K562 (cell line): ENCODE results near the gene SLC35G3. TPM values are rescaled to one million over a fixed set of nuclear protein-coding genes. Genes with fewer than 3 reads are reported as not detected.

ENCODE experiments used
- ATAC-seq: fragments of 200-7000 bp; cut with Tn5 transposase; 3 replicates; pipeline ENCODE4 v1.9.1; 2020; ENCODE audit warnings: moderate library complexity
- BruUV-seq: library from RNA; stranded (reverse); fragments of 400-500 nt; replicated peaks from 2 replicates; lab custom pipeline; 2021; lab: Mats Ljungman, UMichigan
- CTCF ChIA-PET: fragments of 300-600 bp; formaldehyde crosslinking; extraction: SDS; loops from one replicate; lab custom pipeline; 2021; ENCODE audit warnings: low intra/inter-chr PET ratio; lab: Yijun Ruan, JAX
- POLR2A ChIA-PET: fragments of 300-600, 350-650 bp; sonication (Branson Sonifier 250); formaldehyde crosslinking; extraction: SDS; loops from one replicate; lab custom pipeline; 2021; ENCODE audit warnings: antibody characterized with exemption, inconsistent platforms; lab: Yijun Ruan, JAX
- DNase-seq, 4 experiments: peaks; one replicate each; pipeline versions ENCODE4 v3.0.0 to v3.0.0-alpha.2; 2011 to 2018; ENCODE audit warnings: low spot score in 3 of 4, mixed read lengths in 3 of 4; ENCODE audit errors: extremely low read depth in 1 of 4
- FAIRE-seq: peaks from 2 replicates; lab custom pipeline; 2011; peaks lifted over from hg19 to GRCh38; lab: Jason Lieb, UNC
- H2AFZ ChIP-seq: 2 replicates; pipeline ENCODE4 v1.6.0; 2011; ENCODE audit warnings: low read depth, low read length, control low read depth, inconsistent platforms
- H3K27ac ChIP-seq: fragments of 200-600 bp; 3 replicates; pipeline ENCODE4 v1.8.0; 2011; ENCODE audit warnings: low read depth, mild to moderate bottlenecking, control low read depth, inconsistent platforms, low read length, moderate library complexity, mixed read lengths; ENCODE audit errors: extremely low read depth
- H3K27me3 ChIP-seq, 2 experiments: fragments of 300-600 bp in 1 of 2; 2 replicates in 1 of 2; 3 replicates in 1 of 2; pipeline versions ENCODE4 v1.6.0 to v1.8.0; 2011; ENCODE audit warnings: inconsistent platforms in 2 of 2, low read length in 2 of 2, mild to moderate bottlenecking in 1 of 2, mixed read lengths in 1 of 2, moderate library complexity in 1 of 2; ENCODE audit not compliant: control insufficient read depth in 2 of 2, insufficient read depth in 2 of 2
- H3K36me3 ChIP-seq: fragments of 300-600 bp; 3 replicates; pipeline ENCODE4 v1.8.0; 2011; ENCODE audit warnings: mild to moderate bottlenecking, low read length, inconsistent platforms; ENCODE audit not compliant: control insufficient read depth, insufficient read depth
- H3K4me1 ChIP-seq, 2 experiments: fragments of 200-600 bp in 1 of 2; replicated peaks in 1 of 2; 2 replicates in 1 of 2; 3 replicates in 1 of 2; pipeline versions ENCODE4 v1.5.1 to v1.8.0; 2011; ENCODE audit warnings: inconsistent platforms in 2 of 2, low read length in 2 of 2, mild to moderate bottlenecking in 1 of 2, mixed read lengths in 1 of 2, moderate library complexity in 1 of 2; ENCODE audit not compliant: control insufficient read depth in 2 of 2, insufficient read depth in 2 of 2
- H3K4me2 ChIP-seq: 2 replicates; pipeline ENCODE4 v1.6.1; 2011; ENCODE audit warnings: low read length, control low read depth, inconsistent platforms, mixed read lengths; ENCODE audit not compliant: insufficient read depth
- H3K4me3 ChIP-seq: fragments of 200-600 bp; sonication (generic), shearing (Covaris generic); 2 replicates; pipeline ENCODE4 v1.5.1; 2016; ENCODE audit warnings: control low read depth, inconsistent platforms
- H3K79me2 ChIP-seq: fragments of 200-600 bp; 3 replicates; pipeline ENCODE4 v1.8.0; 2011; ENCODE audit warnings: low read length, inconsistent platforms; ENCODE audit not compliant: control insufficient read depth, insufficient read depth
- H3K9ac ChIP-seq, 2 experiments: 2 replicates each; pipeline versions ENCODE4 v1.6.0 to v1.6.1; 2011; ENCODE audit warnings: low read depth in 2 of 2, low read length in 2 of 2, control low read depth in 1 of 2, inconsistent platforms in 1 of 2, mild to moderate bottlenecking in 1 of 2, mixed read lengths in 1 of 2; ENCODE audit not compliant: insufficient read depth in 1 of 2
- H3K9me1 ChIP-seq: one replicate; pipeline ENCODE4 v1.6.0; 2011; ENCODE audit warnings: inconsistent platforms, mild to moderate bottlenecking, low read length, moderate library complexity; ENCODE audit not compliant: control insufficient read depth, insufficient read depth
- H3K9me3 ChIP-seq: replicated peaks from 2 replicates; pipeline ENCODE4 v1.5.1; 2011; ENCODE audit warnings: low read depth, low read length, inconsistent platforms; ENCODE audit not compliant: control insufficient read depth, insufficient read depth
- H4K20me1 ChIP-seq: replicated peaks from 2 replicates; pipeline ENCODE4 v1.6.1; 2011; ENCODE audit warnings: low read length, inconsistent platforms, mixed read lengths; ENCODE audit not compliant: control insufficient read depth, insufficient read depth
- ZNF609 ChIP-seq: sonication (generic); formaldehyde crosslinking; IDR thresholded peaks from 2 replicates; pipeline ENCODE4 v1.8.1; 2023; ENCODE audit warnings: missing genetic modification reagents, mild to moderate bottlenecking, borderline replicate concordance
- WGBS: fragments of 100-300 bp; shearing (Covaris generic); methylation state at CpG from one replicate; pipeline ENCODE4 v1.1.6; 2016; ENCODE audit warnings: low coverage, mixed read lengths; ENCODE audit not compliant: insufficient coverage; ENCODE audit errors: missing lambda C conversion rate; 5-methylcytosine and 5-hydroxymethylcytosine counted together
- in situ Hi-C: fragments of 300-500 bp; cut with MboI; formaldehyde crosslinking; loops from 4 replicates; pipeline ENCODE4 v1.15.0; 2018; ENCODE audit warnings: inconsistent platforms, mixed read lengths
- intact Hi-C: fragments of 100-400 bp; cut with micrococcal nuclease; formaldehyde crosslinking; loops from 2 replicates; pipeline ENCODE4 v1.14.2; 2022
- polyA plus RNA-seq, 8 experiments: library from polyadenylated mRNA; depleted of rRNA in 4 of 8; stranded (reverse) in 5 of 8; unstranded in 3 of 8; fragments of >200 nt; fragmentation: Nextera tagmentation in 2 of 8; fragmentation: Illumina TruSeq in 1 of 8; extraction: Ambion mirVana in 2 of 8; extraction: Trizol in 1 of 8; gene quantifications; 2 replicates each; pipeline versions ENCODE4 v1.2.1 to v1.2.3, GENCODE V29; 2011 to 2014; ENCODE audit warnings: inconsistent platforms in 1 of 8, missing spikeins in 1 of 8
- total RNA-seq, 7 experiments: library from RNA; depleted of rRNA in 6 of 7; stranded (reverse); fragments of >200 nt in 6 of 7; fragmentation: Illumina TruSeq in 2 of 7; extraction: Trizol in 2 of 7; gene quantifications; 2 replicates each; pipeline versions ENCODE4 v1.2.1 to v1.2.3, GENCODE V29; 2011 to 2021; ENCODE audit warnings: low replicate concordance in 1 of 7
- TF ChIP-seq, protein P1 (sequence below): sonication (generic); formaldehyde crosslinking; IDR thresholded peaks from 2 replicates; pipeline ENCODE4 v1.8.1; 2023; ENCODE audit warnings: mild to moderate bottlenecking, missing genetic modification reagents

The SLC35G3 gene
- total and polyA plus RNA-seq, 9 of the 15 experiments (the other 6 are each of a cell fraction or from before 2014, with no cell fraction given) = not detected

GRCh38 chr17:35227546-35227945 lies 33.4 kb upstream of the SLC35G3 start:
- 20% methylated on average over 1 of the region's 2 CpGs for WGBS
- H3K4me3 ChIP-seq = no peak overlapping the region
- ATAC-seq (no peak), FAIRE-seq (no peak), DNase-seq (no peak)
- H3K4me1 ChIP-seq = no peaks in the 10 kb centered on the region
- H3K9me1 ChIP-seq = no peaks in the 10 kb centered on the region
- no peak overlapping the region for H3K4me2 ChIP-seq
- no peaks in the 10 kb centered on the region for H3K9me3 ChIP-seq
- in situ Hi-C loops (no loop called here), intact Hi-C loops (no loop called here)
- no peaks in the 10 kb centered on the region for H3K36me3 ChIP-seq
- no peak overlapping the region for H3K9ac ChIP-seq
- BruUV-seq = no TSS peak
- peaks cover 5 to 11% of the 10 kb centered on the region in 2 experiments; a peak in 3 of 5 replicates for H3K27me3 ChIP-seq
- no peaks in the 10 kb centered on the region for H3K79me2 ChIP-seq
- TF ChIP-seq, protein P1, sequence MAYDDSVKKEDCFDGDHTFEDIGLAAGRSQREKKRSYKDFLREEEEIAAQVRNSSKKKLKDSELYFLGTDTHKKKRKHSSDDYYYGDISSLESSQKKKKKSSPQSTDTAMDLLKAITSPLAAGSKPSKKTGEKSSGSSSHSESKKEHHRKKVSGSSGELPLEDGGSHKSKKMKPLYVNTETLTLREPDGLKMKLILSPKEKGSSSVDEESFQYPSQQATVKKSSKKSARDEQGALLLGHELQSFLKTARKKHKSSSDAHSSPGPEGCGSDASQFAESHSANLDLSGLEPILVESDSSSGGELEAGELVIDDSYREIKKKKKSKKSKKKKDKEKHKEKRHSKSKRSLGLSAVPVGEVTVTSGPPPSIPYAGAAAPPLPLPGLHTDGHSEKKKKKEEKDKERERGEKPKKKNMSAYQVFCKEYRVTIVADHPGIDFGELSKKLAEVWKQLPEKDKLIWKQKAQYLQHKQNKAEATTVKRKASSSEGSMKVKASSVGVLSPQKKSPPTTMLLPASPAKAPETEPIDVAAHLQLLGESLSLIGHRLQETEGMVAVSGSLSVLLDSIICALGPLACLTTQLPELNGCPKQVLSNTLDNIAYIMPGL (CRISPR knock-in tag) = no peak
- TF ChIP-seq ZNF609 (CRISPR knock-in tag) = no peak
- H3K27ac ChIP-seq = no peak overlapping the region
- POLR2A ChIA-PET = no interaction called here
- H4K20me1 ChIP-seq = no peaks in the 10 kb centered on the region
- H2AFZ ChIP-seq = no peak overlapping the region
- CTCF ChIA-PET = no interaction called here
